ENCODE measurements around the gene TMEM132C. TPM values are rescaled to one million over a fixed set of nuclear protein-coding genes. Genes with fewer than 3 reads are reported as not detected.

Gene TMEM132C
- total and polyA plus RNA-seq, 2 donors (not counting 1 experiment from before 2014, with no cell fraction given): not detected

- no peak overlapping the region for H3K27ac Mint-ChIP-seq
- ATAC-seq (ENCODE audit: low read depth) (no peak), DNase-seq (no peak)
- Histone ChIP-seq H3K36me3 (replicated peaks in 1 of 2; ENCODE audit: control extremely low read depth in 1 of 2, control insufficient read depth in 1 of 2, extremely low read depth in 1 of 2, insufficient read depth in 2 of 2, low read length in 1 of 2) (no peaks in the 10 kb centered on the region), H3K4me3 (ENCODE audit: control extremely low read depth in 1 of 5, extremely low read depth in 1 of 5, insufficient read depth in 1 of 5, low read depth in 2 of 5, low read length in 4 of 5) (no peak overlapping the region), H3K9ac (ENCODE audit: low read length) (no peak overlapping the region), H3K27me3 (replicated peaks in 1 of 4; ENCODE audit: control extremely low read depth in 1 of 4, control insufficient read depth in 3 of 4, insufficient read depth in 4 of 4, low read length in 3 of 4) (no peaks in the 10 kb centered on the region), H3K27ac (ENCODE audit: low read length in 2 of 2) (no peak overlapping the region), H3K4me2 (replicated peaks; ENCODE audit: low read depth, low read length, poor library complexity, severe bottlenecking) (no peak overlapping the region), H4K20me1 (ENCODE audit: control insufficient read depth, insufficient read depth, low read length, poor library complexity, severe bottlenecking) (no peaks in the 10 kb centered on the region), H3K9me3 (ENCODE audit: control extremely low read depth in 1 of 3, control insufficient read depth in 2 of 3, insufficient read depth in 1 of 3, low read length in 2 of 3) (peaks cover 0 to 10% (median 0%) of the 10 kb centered on the region in 3 donors), H2AFZ (ENCODE audit: insufficient read depth, low read depth, low read length, poor library complexity, severe bottlenecking) (no peak overlapping the region), H3K79me2 (ENCODE audit: control insufficient read depth, insufficient read depth, low read length) (no peaks in the 10 kb centered on the region), H3K4me1 (ENCODE audit: control insufficient read depth in 2 of 2, insufficient read depth in 2 of 2, low read length in 2 of 2) (no peaks in the 10 kb centered on the region)
- CTCF ChIA-PET: no interaction called here
- POLR2A ChIA-PET: no interaction called here
- intact Hi-C loops (cut with micrococcal nuclease): no loop called here
- H3K4me3 Mint-ChIP-seq: no peak overlapping the region
- H3K4me1 Mint-ChIP-seq: no peaks in the 10 kb centered on the region
- H3K27me3 Mint-ChIP-seq: no peaks in the 10 kb centered on the region
- H3K9me3 Mint-ChIP-seq (ENCODE audit: insufficient read depth): no peaks in the 10 kb centered on the region
- WGBS (ENCODE audit: insufficient coverage): 96% methylated on average over 3 of the region's 8 CpGs
- TF ChIP-seq EZH2 (IDR thresholded peaks at IDR 0.05; ENCODE audit: borderline replicate concordance, insufficient read depth, low read depth, low read length, poor library complexity, severe bottlenecking) (no peak), CTCF (IDR thresholded peaks at IDR 0.05) (no peak)
Observed at GRCh38 chr12:128578045-128578444, 311.1 kb downstream of the TMEM132C start.

- Histone ChIP-seq H3K9me3 (ENCODE audit: control extremely low read depth in 1 of 3, control insufficient read depth in 2 of 3, insufficient read depth in 1 of 3, low read length in 2 of 3) (peaks cover 0 to 12% (median 0%) of the 10 kb centered on the region in 3 donors), H3K79me2 (ENCODE audit: control insufficient read depth, insufficient read depth, low read length) (no peaks in the 10 kb centered on the region), H4K20me1 (ENCODE audit: control insufficient read depth, insufficient read depth, low read length, poor library complexity, severe bottlenecking) (no peaks in the 10 kb centered on the region), H3K4me2 (replicated peaks; ENCODE audit: low read depth, low read length, poor library complexity, severe bottlenecking) (no peak overlapping the region), H3K4me1 (ENCODE audit: control insufficient read depth in 2 of 2, insufficient read depth in 2 of 2, low read length in 2 of 2) (no peaks in the 10 kb centered on the region), H3K36me3 (replicated peaks in 1 of 2; ENCODE audit: control extremely low read depth in 1 of 2, control insufficient read depth in 1 of 2, extremely low read depth in 1 of 2, insufficient read depth in 2 of 2, low read length in 1 of 2) (no peaks in the 10 kb centered on the region), H3K4me3 (ENCODE audit: control extremely low read depth in 1 of 5, extremely low read depth in 1 of 5, insufficient read depth in 1 of 5, low read depth in 2 of 5, low read length in 4 of 5) (no peak overlapping the region), H3K27ac (ENCODE audit: low read length in 2 of 2) (no peak overlapping the region), H3K27me3 (replicated peaks in 1 of 4; ENCODE audit: control extremely low read depth in 1 of 4, control insufficient read depth in 3 of 4, insufficient read depth in 4 of 4, low read length in 3 of 4) (no peaks in the 10 kb centered on the region), H2AFZ (ENCODE audit: insufficient read depth, low read depth, low read length, poor library complexity, severe bottlenecking) (no peak overlapping the region), H3K9ac (ENCODE audit: low read length) (no peak overlapping the region)
- Mint-ChIP-seq H3K4me1 (no peaks in the 10 kb centered on the region), H3K27me3 (no peaks in the 10 kb centered on the region), H3K9me3 (ENCODE audit: insufficient read depth) (no peaks in the 10 kb centered on the region), H3K27ac (no peak overlapping the region), H3K4me3 (no peak overlapping the region)
- POLR2A ChIA-PET: no interaction called here
- intact Hi-C loops (cut with micrococcal nuclease): no loop called here
- DNase-seq: no peak
- CTCF ChIA-PET: no interaction called here
- 68% methylated on average over 5 of the region's 7 CpGs for WGBS (ENCODE audit: insufficient coverage)
- no peak for ATAC-seq (ENCODE audit: low read depth)
- TF ChIP-seq EZH2 (IDR thresholded peaks at IDR 0.05; ENCODE audit: borderline replicate concordance, insufficient read depth, low read depth, low read length, poor library complexity, severe bottlenecking) (no peak), CTCF (IDR thresholded peaks at IDR 0.05) (no peak)
Observed at GRCh38 chr12:128581321-128581761, 314.4 kb downstream of the TMEM132C start.

Data from B cell (primary cell).